K562 (cell line): Measurements from ENCODE around the gene SLC7A6.

Source experiments
- BCLAF1 ChIP-seq, 2 experiments: fragments of 450-650 bp in 1 of 2; IDR thresholded peaks; 2 replicates each; pipeline ENCODE4 v1.6.1; 2011 to 2017; ENCODE audit warnings: low read depth in 2 of 2, antibody characterized with exemption in 1 of 2, borderline replicate concordance in 1 of 2, low read length in 1 of 2, mild to moderate bottlenecking in 1 of 2, mixed read lengths in 1 of 2; ENCODE audit not compliant: control insufficient read depth in 1 of 2
- CTCF ChIP-seq, 3 experiments: IDR thresholded peaks in 2 of 3; conservative IDR thresholded peaks in 1 of 3; 2 replicates each; pipeline ENCODE4 v1.5.1; 2011 to 2012; ENCODE audit warnings: low read length in 3 of 3, mild to moderate bottlenecking in 3 of 3, control low read depth in 2 of 3, improper control_type of control experiment in 1 of 3, inconsistent platforms in 1 of 3, low read depth in 1 of 3, mixed read lengths in 1 of 3, moderate library complexity in 1 of 3; ENCODE audit not compliant: insufficient read depth in 2 of 3
- JUND ChIP-seq, 2 experiments: IDR thresholded peaks; 2 replicates in 1 of 2; 3 replicates in 1 of 2; pipeline ENCODE4 v1.6.1; 2011; ENCODE audit warnings: borderline replicate concordance in 2 of 2, low read depth in 2 of 2, low read length in 2 of 2, improper control_type of control experiment in 1 of 2, missing biosample characterization in 1 of 2, missing genetic modification characterization in 1 of 2, missing genetic modification reagents in 1 of 2
- MYC ChIP-seq, 2 experiments: fragments of 250-450 bp in 1 of 2; sonication (Bioruptor Pico) in 1 of 2; IDR thresholded peaks; 2 replicates each; pipeline versions ENCODE4 v1.5.1 to v1.6.1; 2012 to 2021; ENCODE audit warnings: low read depth in 2 of 2, borderline replicate concordance in 1 of 2, improper control_type of control experiment in 1 of 2, low read length in 1 of 2, mild to moderate bottlenecking in 1 of 2, moderate library complexity in 1 of 2
- PHB ChIP-seq: fragments of 250-450 bp; sonication (Bioruptor Pico); IDR thresholded peaks from 2 replicates; pipeline ENCODE4 v1.5.0; 2021
- THAP7 ChIP-seq: fragments of 250-450 bp; sonication (Bioruptor Pico); IDR thresholded peaks from 2 replicates; pipeline ENCODE4 v1.5.0; 2021
- ZBTB12 ChIP-seq: fragments of 250-450 bp; sonication (Bioruptor Pico); IDR thresholded peaks from 2 replicates; pipeline ENCODE4 v1.4.0; 2020
- ZBTB40 ChIP-seq, 2 experiments: fragments of 450-650 bp in 1 of 2; sonication (generic) in 1 of 2; formaldehyde crosslinking in 1 of 2; IDR thresholded peaks; 2 replicates each; pipeline versions ENCODE4 v1.7.1 to v1.9.0; 2016 to 2022; ENCODE audit warnings: inconsistent platforms in 1 of 2, mild to moderate bottlenecking in 1 of 2, missing genetic modification reagents in 1 of 2
- ZBTB8A ChIP-seq: fragments of 450-650 bp; IDR thresholded peaks from 2 replicates; pipeline ENCODE4 v1.6.1; 2018; ENCODE audit warnings: mild to moderate bottlenecking, moderate library complexity; ENCODE audit not compliant: partially characterized antibody
- ZC3H4 ChIP-seq: sonication (generic); formaldehyde crosslinking; IDR thresholded peaks from 2 replicates; pipeline ENCODE4 v1.9.0; 2021; ENCODE audit warnings: missing genetic modification reagents, borderline replicate concordance

GRCh38 chr16:68324780-68325357 is 60.5 kb downstream of the SLC7A6 start:
- TF ChIP-seq BCLAF1 (IDR thresholded peaks at IDR 0.05; ENCODE audit: borderline replicate concordance in 1 of 2, control insufficient read depth in 1 of 2, low read depth in 2 of 2, low read length in 1 of 2) (no peak), PHB (CRISPR knock-in tag) (no peak), ZBTB40 (IDR thresholded peaks at IDR 0.05) (no peak), ZBTB40 (CRISPR knock-in tag; IDR thresholded peaks at IDR 0.05) (no peak), THAP7 (CRISPR knock-in tag) (no peak), CTCF (IDR thresholded peaks at IDR 0.05 in 2 of 3, conservative IDR thresholded peaks at IDR 0.05 in 1 of 3; ENCODE audit: insufficient read depth in 2 of 3, low read depth in 1 of 3, low read length in 3 of 3) (no peak), JUND (IDR thresholded peaks at IDR 0.05; ENCODE audit: borderline replicate concordance, low read depth, low read length) (no peak), JUND (tag; IDR thresholded peaks at IDR 0.05; ENCODE audit: borderline replicate concordance, low read depth, low read length) (no peak), ZBTB8A (no peak), ZC3H4 (no peak), MYC (IDR thresholded peaks at IDR 0.05; ENCODE audit: low read depth, low read length) (no peak), MYC (CRISPR knock-in tag; IDR thresholded peaks at IDR 0.05; ENCODE audit: borderline replicate concordance, low read depth) (no peak), ZBTB12 (no peak)
